ENCODE data around the gene ASCL1. TPM values are rescaled to one million over a fixed set of nuclear protein-coding genes. Genes with fewer than 3 reads are reported as not detected.

The ASCL1 gene
- total RNA-seq, 1 experiment from 2014 or later = not detected

- H3K4me3 ChIP-seq (ENCODE audit: low read depth, low read length) = no peak overlapping the region
- no peaks in the 10 kb centered on the region for H3K27me3 ChIP-seq (replicated peaks; ENCODE audit: control insufficient read depth, insufficient read depth, low read length)
- no peaks in the 10 kb centered on the region for H3K4me1 Mint-ChIP-seq (ENCODE audit: low read depth, unreplicated experiment)
- H3K9me3 ChIP-seq = no peaks in the 10 kb centered on the region
- TF ChIP-seq CTCF (IDR thresholded peaks at IDR 0.05; ENCODE audit: insufficient read depth in 1 of 2, low read depth in 1 of 2, low read length in 1 of 2, severe bottlenecking in 1 of 2, unreplicated experiment in 1 of 2) = peak in 1 of 2 experiments; percentile 22
- H3K4me3 Mint-ChIP-seq (ENCODE audit: unreplicated experiment) = no peak overlapping the region
- no peak overlapping the region for H3K27ac Mint-ChIP-seq (ENCODE audit: unreplicated experiment)
- no peaks in the 10 kb centered on the region for H3K4me1 ChIP-seq
- no peaks in the 10 kb centered on the region for H3K9me3 Mint-ChIP-seq (ENCODE audit: unreplicated experiment)
- no peaks in the 10 kb centered on the region for H3K36me3 ChIP-seq (ENCODE audit: control insufficient read depth, insufficient read depth, low read length)
- no TSS peak for BruUV-seq (replicated peaks)
- ChIA-PET CTCF (interaction anchor here (0.9 kb wide), 1 partner anchor 93 kb away, joined by 3 read pairs; no protein-coding TSS in a partner anchor), POLR2A (no interaction called here)
- H3K27me3 Mint-ChIP-seq (ENCODE audit: insufficient read depth, unreplicated experiment) = peaks cover 10% of the 10 kb centered on the region
- intact Hi-C loops (cut with micrococcal nuclease; ENCODE audit: unreplicated experiment) = no loop called here
- H3K36me3 Mint-ChIP-seq (ENCODE audit: insufficient read depth, unreplicated experiment) = no peaks in the 10 kb centered on the region
- no peak for DNase-seq
These were observed 19.3 kb downstream of the ASCL1 start for GRCh38 chr12:102976609-102977280.

- no peaks in the 10 kb centered on the region for H3K9me3 ChIP-seq
- Mint-ChIP-seq H3K4me3 (ENCODE audit: unreplicated experiment) (no peak overlapping the region), H3K27ac (ENCODE audit: unreplicated experiment) (no peak overlapping the region), H3K36me3 (ENCODE audit: insufficient read depth, unreplicated experiment) (no peaks in the 10 kb centered on the region), H3K4me1 (ENCODE audit: low read depth, unreplicated experiment) (no peaks in the 10 kb centered on the region), H3K9me3 (ENCODE audit: unreplicated experiment) (no peaks in the 10 kb centered on the region), H3K27me3 (ENCODE audit: insufficient read depth, unreplicated experiment) (peaks cover 10% of the 10 kb centered on the region)
- no peak for DNase-seq
- intact Hi-C loops (cut with micrococcal nuclease; ENCODE audit: unreplicated experiment) = no loop called here
- H3K27me3 ChIP-seq (replicated peaks; ENCODE audit: control insufficient read depth, insufficient read depth, low read length) = no peaks in the 10 kb centered on the region
- no peak for TF ChIP-seq CTCF (IDR thresholded peaks at IDR 0.05; ENCODE audit: insufficient read depth in 1 of 2, low read depth in 1 of 2, low read length in 1 of 2, severe bottlenecking in 1 of 2, unreplicated experiment in 1 of 2)
- H3K4me1 ChIP-seq = no peaks in the 10 kb centered on the region
- H3K4me3 ChIP-seq (ENCODE audit: low read depth, low read length) = no peak overlapping the region
- ChIA-PET POLR2A (no interaction called here), CTCF (no interaction called here)
- BruUV-seq (replicated peaks) = no TSS peak
- no peaks in the 10 kb centered on the region for H3K36me3 ChIP-seq (ENCODE audit: control insufficient read depth, insufficient read depth, low read length)
These were observed 20.7 kb downstream of the ASCL1 start for GRCh38 chr12:102977945-102978706.

- Histone ChIP-seq H3K27me3 (replicated peaks; ENCODE audit: control insufficient read depth, insufficient read depth, low read length) (no peaks in the 10 kb centered on the region), H3K9me3 (no peaks in the 10 kb centered on the region), H3K4me3 (ENCODE audit: low read depth, low read length) (no peak overlapping the region), H3K36me3 (ENCODE audit: control insufficient read depth, insufficient read depth, low read length) (no peaks in the 10 kb centered on the region), H3K4me1 (no peaks in the 10 kb centered on the region)
- no peaks in the 10 kb centered on the region for H3K4me1 Mint-ChIP-seq (ENCODE audit: low read depth, unreplicated experiment)
- H3K27ac Mint-ChIP-seq (ENCODE audit: unreplicated experiment) = no peak overlapping the region
- ChIA-PET POLR2A (no interaction called here), CTCF (no interaction called here)
- no peak overlapping the region for H3K4me3 Mint-ChIP-seq (ENCODE audit: unreplicated experiment)
- intact Hi-C loops (cut with micrococcal nuclease; ENCODE audit: unreplicated experiment) = no loop called here
- BruUV-seq (replicated peaks) = no TSS peak
- H3K27me3 Mint-ChIP-seq (ENCODE audit: insufficient read depth, unreplicated experiment) = peaks cover 8% of the 10 kb centered on the region
- no peak for DNase-seq
- no peaks in the 10 kb centered on the region for H3K9me3 Mint-ChIP-seq (ENCODE audit: unreplicated experiment)
- no peaks in the 10 kb centered on the region for H3K36me3 Mint-ChIP-seq (ENCODE audit: insufficient read depth, unreplicated experiment)
- no peak for TF ChIP-seq CTCF (IDR thresholded peaks at IDR 0.05; ENCODE audit: insufficient read depth in 1 of 2, low read depth in 1 of 2, low read length in 1 of 2, severe bottlenecking in 1 of 2, unreplicated experiment in 1 of 2)
These were observed 22.9 kb downstream of the ASCL1 start for GRCh38 chr12:102980350-102980749.

Data from Caco-2 (cell line).